Gastroesophageal sphincter (tissue), 3 donors: Measurements from ENCODE around the gene C1orf198.

ENCODE experiments used
- EP300 ChIP-seq: sonication (generic); formaldehyde crosslinking; IDR thresholded peaks from one replicate; pipeline ENCODE4 v1.6.1; 2017; ENCODE audit warnings: antibody characterized with exemption, mild to moderate bottlenecking
- TF ChIP-seq, protein P1 (sequence below), 4 experiments: fragments of 200-600 bp in 2 of 4; fragments of 450-650 bp in 2 of 4; sonication (generic) in 1 of 4; IDR thresholded peaks; one replicate each; pipeline ENCODE4 v1.5.1; 2017 to 2019; ENCODE audit warnings: antibody characterized with exemption in 4 of 4, mild to moderate bottlenecking in 2 of 4, moderate library complexity in 2 of 4

DNA sequence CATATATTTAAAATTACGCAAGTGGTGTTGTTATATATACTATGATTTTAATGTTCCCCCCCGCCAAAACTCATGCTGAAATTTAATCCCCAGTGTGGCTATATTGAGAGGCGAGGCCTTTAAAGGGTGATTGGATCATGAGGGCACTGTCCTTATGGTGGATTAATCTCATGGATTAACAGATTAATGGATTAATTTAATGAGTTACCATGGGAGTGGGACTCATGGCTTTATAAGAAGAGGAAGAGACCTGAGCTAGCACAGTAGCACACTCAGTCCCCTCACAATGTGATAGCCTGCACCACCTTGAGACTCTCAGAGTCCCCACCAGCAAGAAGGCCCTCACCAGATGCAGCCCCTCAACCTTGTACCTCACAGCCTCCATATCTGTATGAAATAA, 34.8 kb downstream of the C1orf198 start:
- TF ChIP-seq, protein P1, sequence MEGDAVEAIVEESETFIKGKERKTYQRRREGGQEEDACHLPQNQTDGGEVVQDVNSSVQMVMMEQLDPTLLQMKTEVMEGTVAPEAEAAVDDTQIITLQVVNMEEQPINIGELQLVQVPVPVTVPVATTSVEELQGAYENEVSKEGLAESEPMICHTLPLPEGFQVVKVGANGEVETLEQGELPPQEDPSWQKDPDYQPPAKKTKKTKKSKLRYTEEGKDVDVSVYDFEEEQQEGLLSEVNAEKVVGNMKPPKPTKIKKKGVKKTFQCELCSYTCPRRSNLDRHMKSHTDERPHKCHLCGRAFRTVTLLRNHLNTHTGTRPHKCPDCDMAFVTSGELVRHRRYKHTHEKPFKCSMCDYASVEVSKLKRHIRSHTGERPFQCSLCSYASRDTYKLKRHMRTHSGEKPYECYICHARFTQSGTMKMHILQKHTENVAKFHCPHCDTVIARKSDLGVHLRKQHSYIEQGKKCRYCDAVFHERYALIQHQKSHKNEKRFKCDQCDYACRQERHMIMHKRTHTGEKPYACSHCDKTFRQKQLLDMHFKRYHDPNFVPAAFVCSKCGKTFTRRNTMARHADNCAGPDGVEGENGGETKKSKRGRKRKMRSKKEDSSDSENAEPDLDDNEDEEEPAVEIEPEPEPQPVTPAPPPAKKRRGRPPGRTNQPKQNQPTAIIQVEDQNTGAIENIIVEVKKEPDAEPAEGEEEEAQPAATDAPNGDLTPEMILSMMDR (IDR thresholded peaks at IDR 0.05), result no peak
- no peak for TF ChIP-seq EP300
